ENCODE data around the gene ATP5PO.

DNA sequence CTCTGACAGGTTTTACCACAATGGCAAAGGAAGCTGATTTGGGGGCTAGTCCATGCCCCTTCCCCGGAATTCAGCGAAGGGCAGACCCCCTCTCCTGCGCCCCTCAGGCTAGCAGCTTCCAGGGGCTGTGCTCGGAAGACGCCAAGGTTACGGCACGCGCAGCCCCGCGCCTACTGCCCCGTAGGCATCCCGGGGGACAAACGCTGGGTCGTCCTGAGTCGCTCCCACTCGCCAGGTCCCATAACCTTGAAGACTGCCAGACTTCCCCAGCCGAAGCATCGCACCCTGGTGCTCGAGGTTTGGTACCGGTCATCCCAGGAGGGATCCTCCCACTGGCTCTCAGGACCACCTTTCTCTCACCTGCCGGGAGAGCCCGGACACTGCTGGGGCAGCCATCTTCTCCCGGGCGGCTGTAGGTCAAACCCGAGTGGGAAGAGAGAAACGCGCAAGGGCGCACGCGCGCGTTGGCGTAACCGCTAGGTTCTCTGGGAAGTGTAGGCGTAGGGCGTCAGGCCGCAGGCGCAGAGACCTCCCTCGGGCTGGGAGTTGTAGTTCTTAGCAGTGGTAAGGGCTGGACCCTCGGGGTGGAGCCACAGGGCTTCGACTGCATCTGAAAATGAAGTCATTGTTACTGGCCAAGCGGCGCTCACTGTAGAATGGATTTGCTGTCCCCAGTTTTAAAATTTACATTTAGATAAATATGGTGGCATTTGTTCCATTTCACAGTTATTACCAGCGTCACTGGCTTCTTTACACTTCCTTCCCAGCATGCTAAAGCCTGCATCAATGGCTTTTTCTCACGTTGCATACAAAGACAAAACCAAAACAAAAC is at the start of gene ATP5PO:
- peak; percentile 83 for TF ChIP-seq POLR2A (IDR thresholded peaks at IDR 0.05)
- no peak for TF ChIP-seq CTCF (IDR thresholded peaks at IDR 0.05)
